NCI-H526 (cell line): ENCODE measurements around the gene ZNF43.
A peak's percentile ranks its signal among the peaks of the same experiment; 100 is the strongest.
"Not testable (repeated sequence)": the region's sequence is repeated elsewhere in the genome, so short reads cannot be mapped to it uniquely, and the experiment has no call there.

Experiments used
- DNase-seq, 2 experiments: peaks; one replicate each; lab custom pipeline; 2025; lab: John Stamatoyannopoulos, UW

The ZNF43 gene

GRCh38 chr19:21835810-21836444, at the start of gene ZNF43:
TSS of gene ZNF43 (minus strand) at chr19:21836182. CDS start at chr19:21836038, 144 bp downstream.
- DNase-seq = peak; percentile 87 to 90

- DNase-seq = not testable (repeated sequence)
Observed at GRCh38 chr19:21885516-21885915, 49.5 kb upstream of the ZNF43 start.

- not testable (repeated sequence) for DNase-seq
Observed at GRCh38 chr19:21884786-21885185, 48.8 kb upstream of the ZNF43 start.

- no peak for DNase-seq
Observed at GRCh38 chr19:21883516-21883915, 47.5 kb upstream of the ZNF43 start.

DNA sequence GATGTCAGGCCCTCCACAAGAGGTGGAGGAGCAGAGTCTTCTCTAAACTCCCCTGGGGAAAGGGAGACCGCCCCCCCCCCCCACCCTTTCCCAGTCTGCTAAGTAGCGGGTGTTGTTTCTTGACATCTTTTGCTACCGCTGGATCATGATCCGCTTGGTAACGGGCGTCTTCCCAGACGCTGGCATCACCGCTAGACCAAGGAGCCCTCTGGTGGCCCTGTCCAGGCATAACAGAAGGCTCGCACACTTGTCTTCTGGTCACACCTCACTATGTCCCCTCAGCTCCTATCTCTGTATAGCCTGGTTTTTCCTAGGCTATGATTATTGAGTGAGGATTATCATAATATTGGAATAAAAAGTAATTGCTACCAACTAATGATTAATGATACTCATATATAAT, 44.8 kb upstream of the ZNF43 start:
- not testable (repeated sequence) for DNase-seq

DNA sequence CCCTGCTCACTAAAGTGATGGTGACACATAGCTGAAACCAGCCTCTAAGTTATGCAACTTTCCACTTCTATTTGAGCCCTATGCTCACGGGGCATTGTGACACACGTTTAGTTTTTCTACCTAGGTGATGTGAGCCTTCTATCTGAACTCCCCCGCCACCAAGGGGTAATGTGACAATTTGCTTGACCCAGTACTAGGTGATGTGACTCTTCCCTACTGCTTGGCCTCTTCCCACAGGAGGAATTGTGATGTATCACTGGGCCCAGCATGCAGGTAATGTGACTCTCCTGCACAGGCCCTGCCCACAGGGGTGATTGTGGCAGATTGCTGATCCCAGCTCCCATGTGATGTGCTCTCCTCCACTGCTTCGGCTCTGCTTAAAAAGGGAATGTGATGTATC, 42.7 kb upstream of the ZNF43 start:
- DNase-seq = no peak

DNA sequence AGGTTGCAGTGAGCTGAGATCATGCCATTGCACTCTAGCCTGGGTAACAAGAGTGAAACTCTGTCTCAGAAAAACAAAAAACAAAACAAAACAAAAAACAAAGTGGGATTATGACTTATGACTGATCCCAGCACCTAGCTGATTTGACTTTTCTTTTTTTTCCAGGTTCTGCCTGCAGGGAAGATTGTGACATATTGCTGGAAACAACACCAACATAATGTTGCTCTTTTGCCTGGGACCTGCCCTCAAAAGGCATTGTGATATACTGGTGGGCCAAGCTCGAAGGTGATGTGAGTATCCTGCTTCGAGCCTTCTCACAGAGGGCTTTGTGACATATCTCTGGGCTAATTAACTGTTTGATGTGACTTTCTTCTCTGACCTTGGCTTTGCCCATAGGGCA, 42.0 kb upstream of the ZNF43 start:
- DNase-seq = no peak

DNA sequence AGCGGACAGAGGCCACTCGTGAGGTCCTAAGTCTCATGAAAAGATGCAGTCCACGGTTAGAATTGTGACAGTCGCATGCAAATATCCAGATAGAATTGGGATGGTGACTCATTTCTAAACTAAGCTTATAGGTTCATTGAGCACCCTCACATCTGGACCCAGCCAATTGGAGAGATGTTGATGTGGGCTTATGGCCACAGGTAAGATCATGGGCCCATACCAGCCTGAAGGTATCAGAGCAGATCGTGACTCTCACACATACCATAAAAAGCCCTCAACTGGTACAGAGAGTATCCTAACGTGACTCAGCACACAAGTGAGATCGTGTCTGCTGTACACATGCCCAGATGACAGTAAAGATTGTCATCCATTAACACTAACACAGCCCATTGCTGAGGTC, 40.6 kb upstream of the ZNF43 start:
- DNase-seq = not testable (repeated sequence)

DNA sequence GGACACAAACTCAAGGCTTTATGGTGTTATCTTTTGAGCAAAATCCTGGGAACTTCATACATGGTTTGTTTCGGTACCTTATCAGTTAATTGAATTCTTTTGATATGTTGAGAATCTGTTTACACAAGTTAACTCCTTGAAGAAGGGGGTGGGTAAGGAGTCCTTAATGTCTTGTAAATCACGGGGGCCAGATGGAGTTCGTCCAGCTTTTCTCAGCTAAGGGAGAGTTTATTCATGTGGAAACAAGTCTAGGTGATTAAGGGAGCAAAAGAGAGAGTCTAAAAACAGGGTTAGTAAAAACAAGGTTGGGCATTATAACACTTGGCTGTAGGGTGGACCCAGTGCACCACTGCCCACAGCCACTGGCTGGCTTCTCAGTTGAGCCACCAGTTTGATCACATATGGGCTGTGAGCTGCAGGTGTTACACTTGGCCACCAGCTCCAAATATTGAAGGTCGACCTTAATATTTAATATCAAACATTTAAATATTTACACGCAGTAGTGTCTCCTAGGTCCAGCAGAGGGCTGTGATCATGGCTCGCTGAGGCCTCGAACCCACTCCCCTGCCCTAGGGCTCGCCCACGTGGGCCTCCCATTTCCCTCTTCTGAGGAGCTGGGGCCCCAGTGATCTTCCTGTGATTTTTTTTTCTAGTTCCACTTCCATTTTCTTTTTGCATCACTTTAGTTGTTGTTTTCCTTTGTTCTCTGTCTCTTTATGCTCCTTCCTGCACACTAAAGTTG, 21.0 kb upstream of the ZNF43 start:
- DNase-seq = no peak

- peak; percentile 83 to 94 for DNase-seq
Observed at GRCh38 chr19:21851596-21852345, 15.8 kb upstream of the ZNF43 start.

DNA sequence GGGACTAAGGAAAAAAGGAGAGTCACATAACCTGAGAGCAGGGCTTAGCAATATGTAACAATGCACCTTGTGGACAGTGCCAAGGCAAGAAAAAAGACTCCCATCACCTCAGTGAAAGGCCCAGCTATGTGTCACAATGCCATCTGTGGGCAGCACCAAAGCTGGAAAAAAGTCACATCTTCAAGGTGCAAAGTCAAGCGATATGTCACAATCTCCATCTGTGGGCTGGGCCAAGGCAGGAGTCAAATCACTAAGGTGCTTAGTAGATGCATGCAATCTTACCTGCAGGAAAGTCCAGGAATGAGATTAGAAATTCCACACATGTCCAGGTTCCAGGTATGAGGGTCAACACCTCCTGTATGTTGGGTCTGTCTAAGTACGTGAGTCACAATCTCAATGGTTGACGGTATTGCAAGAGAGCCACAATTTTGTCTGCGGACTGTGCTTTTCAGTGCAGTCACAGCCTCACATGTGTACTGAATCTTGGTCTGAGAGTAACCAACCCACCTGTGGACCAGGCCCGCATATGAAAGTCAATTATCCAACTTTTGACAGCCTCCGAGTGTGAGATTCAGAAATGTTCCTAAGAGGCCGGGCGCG, 14.8 kb upstream of the ZNF43 start:
- no peak for DNase-seq

- DNase-seq = no peak
Observed at GRCh38 chr19:21848706-21849105, 12.7 kb upstream of the ZNF43 start.

- no peak for DNase-seq
Observed at GRCh38 chr19:21843081-21843480, 7.1 kb upstream of the ZNF43 start.

- no peak for DNase-seq
Observed at GRCh38 chr19:21841488-21842097, 5.6 kb upstream of the ZNF43 start.

GRCh38 chr19:21841081-21841480, 5.1 kb upstream of the ZNF43 start:
- DNase-seq = no peak

DNA sequence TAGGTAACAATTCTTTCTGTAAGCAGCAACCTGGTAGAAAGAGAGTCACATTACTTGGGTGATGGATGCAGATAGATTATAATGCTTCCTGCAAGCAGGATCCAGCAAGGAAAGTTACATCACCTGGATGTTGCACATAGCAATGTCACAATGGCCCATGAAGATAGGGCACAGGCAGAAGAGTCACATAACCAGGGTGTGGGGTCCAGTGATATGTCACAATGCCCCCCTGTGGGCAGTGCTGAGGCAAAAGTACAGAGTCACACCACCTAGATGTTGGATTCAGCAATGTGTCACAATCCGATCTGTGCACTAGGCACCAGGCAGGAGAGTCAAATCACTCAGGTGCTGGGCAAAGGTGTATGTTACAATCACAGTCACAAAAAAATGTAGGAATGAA, 4.0 kb upstream of the ZNF43 start:
- no peak for DNase-seq

GRCh38 chr19:21838646-21839045, 2.7 kb upstream of the ZNF43 start:
- no peak for DNase-seq

DNA sequence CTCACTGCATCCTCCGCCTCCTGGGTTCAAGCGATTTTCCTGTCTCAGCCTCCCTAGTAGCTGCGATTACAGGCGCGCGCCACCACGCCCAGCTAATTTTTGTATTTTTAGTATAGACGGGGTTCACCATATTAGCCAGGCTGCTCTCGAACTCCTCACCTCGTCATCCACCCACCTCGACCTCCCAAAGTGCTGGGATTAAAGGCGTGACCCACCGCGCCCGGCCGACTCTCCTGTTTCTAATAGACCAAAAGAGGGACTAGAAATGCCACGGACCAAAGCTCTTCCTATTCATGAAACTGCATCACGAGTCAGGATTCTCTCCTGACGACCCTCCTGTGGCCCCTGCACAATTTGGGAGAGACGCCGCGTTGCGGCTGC, 563 bp downstream of the ZNF43 start:
- DNase-seq = no peak

DNA sequence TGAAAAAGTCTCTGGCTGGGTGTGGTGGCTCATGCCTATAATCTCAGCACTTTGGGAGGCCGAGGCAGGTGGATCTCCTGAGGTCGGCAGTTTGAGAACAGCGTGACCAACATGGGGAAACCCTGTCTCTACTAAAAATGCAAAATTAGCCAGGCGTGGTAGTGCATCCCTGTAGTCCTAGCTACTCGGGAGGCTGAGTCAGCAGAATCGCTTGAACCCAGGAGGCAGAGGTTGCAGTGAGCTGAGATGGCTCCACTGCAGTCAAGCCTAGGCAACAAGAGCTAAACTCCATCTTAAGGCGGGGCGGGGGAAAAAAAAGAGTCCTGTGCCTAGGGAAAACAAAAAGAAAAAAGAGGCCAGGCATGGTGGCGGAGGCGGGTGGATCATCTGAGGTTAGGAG, 2.2 kb downstream of the ZNF43 start:
- DNase-seq = no peak

DNA sequence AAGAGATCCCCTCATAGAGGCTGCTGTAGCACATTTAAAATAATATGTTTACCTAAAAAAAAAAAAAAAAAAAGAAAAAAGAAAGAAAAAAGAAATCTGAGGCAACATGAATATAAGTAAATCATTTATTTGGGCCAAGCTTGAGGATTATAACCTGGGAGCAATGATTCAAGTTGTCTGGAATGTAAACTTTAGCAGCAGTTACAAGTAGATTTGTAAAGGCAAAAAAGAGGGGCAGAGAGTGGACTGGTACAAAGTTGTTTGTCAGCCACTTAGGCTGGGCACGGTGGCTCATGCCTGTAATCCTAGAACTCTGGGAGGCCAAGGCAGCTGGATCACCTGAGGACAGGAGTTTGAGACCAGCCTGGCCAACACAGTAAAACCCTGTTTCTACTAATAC, 11.3 kb downstream of the ZNF43 start:
- DNase-seq = no peak

- DNase-seq = no peak
Observed at GRCh38 chr19:21823224-21823623, 12.8 kb downstream of the ZNF43 start.

GRCh38 chr19:21812448-21812847, 23.5 kb downstream of the ZNF43 start:
- DNase-seq = no peak
